IPS-15b (cell line): ENCODE measurements around the gene ADAMTS8.

Experiments used
- H3K27me3 ChIP-seq: one replicate; pipeline ENCODE4 v1.6.1; 2013; ENCODE audit warnings: low read length; ENCODE audit not compliant: control insufficient read depth, insufficient read depth
- H3K36me3 ChIP-seq: one replicate; pipeline ENCODE4 v1.6.1; 2013; ENCODE audit warnings: low read length; ENCODE audit not compliant: control insufficient read depth, insufficient read depth
- H3K4me1 ChIP-seq: one replicate; pipeline ENCODE4 v1.6.1; 2013; ENCODE audit warnings: mild to moderate bottlenecking, low read length; ENCODE audit not compliant: control insufficient read depth, insufficient read depth
- H3K4me3 ChIP-seq: one replicate; pipeline ENCODE4 v1.5.1; 2013; ENCODE audit warnings: low read depth, low read length
- H3K9ac ChIP-seq: one replicate; pipeline ENCODE4 v1.6.1; 2013; ENCODE audit warnings: low read depth, mild to moderate bottlenecking, low read length
- H3K9me3 ChIP-seq: one replicate; pipeline ENCODE4 v1.6.1; 2013; ENCODE audit warnings: mild to moderate bottlenecking, low read length; ENCODE audit not compliant: control insufficient read depth, insufficient read depth

Gene ADAMTS8

DNA sequence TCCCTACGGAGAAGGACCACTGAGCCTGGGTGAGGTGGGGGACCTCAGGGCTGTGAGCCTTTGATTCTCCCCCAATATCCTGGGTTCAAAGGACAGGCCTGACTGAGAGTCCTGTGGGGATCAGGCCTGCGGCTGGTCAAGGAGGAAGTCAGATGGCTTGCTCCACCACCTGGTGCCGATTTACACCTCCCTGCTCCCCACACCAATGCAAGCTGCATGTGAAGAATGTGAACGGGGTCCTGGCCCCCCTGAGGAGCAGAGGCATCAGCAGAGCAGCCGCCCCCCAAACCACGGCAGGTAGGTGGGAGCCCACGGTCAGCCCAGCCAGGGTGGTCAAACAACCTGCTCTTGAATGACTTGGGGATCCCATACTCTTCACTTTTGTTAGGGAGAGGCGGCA lies 6.7 kb downstream of the ADAMTS8 start:
- no peaks in the 10 kb centered on the region for H3K9me3 ChIP-seq
- no peak overlapping the region for H3K9ac ChIP-seq
- no peaks in the 10 kb centered on the region for H3K4me1 ChIP-seq
- peaks cover 14% of the 10 kb centered on the region for H3K27me3 ChIP-seq
- H3K36me3 ChIP-seq = no peaks in the 10 kb centered on the region
- no peak overlapping the region for H3K4me3 ChIP-seq

DNA sequence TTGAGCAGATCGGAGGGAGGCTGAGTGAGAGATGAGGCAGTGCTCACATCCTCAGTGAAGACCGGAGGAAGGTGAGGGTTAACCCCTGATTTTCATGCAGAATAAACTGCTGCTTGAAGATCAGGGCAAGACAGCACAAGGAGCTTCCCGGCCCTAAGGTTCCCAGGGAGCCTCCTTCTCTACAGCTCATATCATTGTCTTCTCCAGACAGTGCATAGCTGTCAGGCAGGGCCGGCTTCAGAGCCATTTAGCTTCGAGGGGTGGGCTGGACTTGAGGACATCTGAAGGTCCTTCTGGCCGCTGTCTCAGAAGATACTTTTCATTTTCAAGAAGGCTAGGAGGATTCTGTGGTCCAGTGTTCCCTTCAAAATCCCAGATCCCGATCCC lies 7.2 kb downstream of the ADAMTS8 start:
- Histone ChIP-seq H3K27me3 (peaks cover 9% of the 10 kb centered on the region), H3K9ac (no peak overlapping the region), H3K4me3 (no peak overlapping the region), H3K4me1 (no peaks in the 10 kb centered on the region), H3K9me3 (no peaks in the 10 kb centered on the region), H3K36me3 (no peaks in the 10 kb centered on the region)

DNA sequence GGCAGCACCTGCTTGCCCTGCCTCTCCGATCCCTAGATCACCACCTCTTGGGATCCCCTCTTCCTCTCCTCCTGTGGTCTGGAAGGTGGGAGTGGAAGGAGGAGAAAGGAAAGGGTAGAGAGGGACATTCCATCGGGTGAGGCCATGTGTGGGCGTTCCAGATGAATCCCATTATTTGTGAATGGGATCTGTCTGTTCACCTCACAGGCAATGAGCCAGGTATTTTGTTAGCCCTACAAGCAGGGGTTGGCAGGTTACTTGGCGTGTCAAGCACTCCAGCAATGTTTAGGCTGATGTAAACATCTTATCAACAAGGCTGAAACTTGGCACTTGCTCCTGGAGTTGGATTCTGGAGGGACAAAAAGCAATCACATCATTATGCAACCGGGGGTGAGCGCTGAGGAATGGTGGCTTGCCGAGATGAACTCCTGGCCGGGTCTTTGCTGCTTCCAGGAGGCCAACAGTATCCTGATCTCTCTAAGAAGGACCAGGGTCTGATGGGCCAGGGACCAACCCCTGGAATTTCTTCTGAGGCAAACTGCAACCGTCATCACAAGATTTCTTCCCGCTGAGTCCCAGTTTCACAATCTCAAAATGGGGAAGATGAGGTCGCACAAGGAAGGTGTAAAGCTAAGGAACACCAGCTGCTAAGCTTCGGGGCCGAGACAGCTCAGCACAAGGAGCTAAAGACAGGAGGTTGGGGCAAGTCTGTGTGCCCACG lies 7.8 kb downstream of the ADAMTS8 start:
- no peaks in the 10 kb centered on the region for H3K4me1 ChIP-seq
- H3K4me3 ChIP-seq = no peak overlapping the region
- peaks cover 2% of the 10 kb centered on the region for H3K36me3 ChIP-seq
- H3K27me3 ChIP-seq = peaks cover 4% of the 10 kb centered on the region
- H3K9ac ChIP-seq = no peak overlapping the region
- no peaks in the 10 kb centered on the region for H3K9me3 ChIP-seq

DNA sequence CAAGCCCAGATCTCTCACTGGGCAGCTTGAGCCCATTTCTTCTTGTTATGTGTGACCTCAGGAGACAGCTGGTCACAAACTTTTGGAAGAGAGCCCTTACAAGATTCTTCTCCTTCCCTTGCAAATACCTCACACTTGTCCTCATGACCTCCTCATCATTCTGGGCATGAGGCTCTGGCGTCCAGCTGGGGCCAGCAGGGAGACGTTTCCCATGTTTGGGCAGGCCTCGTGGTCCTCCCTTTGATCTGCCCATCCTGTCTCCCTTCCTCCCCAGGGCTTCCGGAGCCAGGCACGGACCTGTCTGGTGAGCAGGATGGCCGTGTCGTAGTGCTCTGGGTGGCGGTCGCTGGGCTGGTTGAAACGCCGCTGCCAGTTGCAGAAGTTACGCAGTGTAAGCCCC lies 9.7 kb downstream of the ADAMTS8 start:
- H3K9ac ChIP-seq = no peak overlapping the region
- H3K27me3 ChIP-seq = peaks cover 2% of the 10 kb centered on the region
- H3K9me3 ChIP-seq = no peaks in the 10 kb centered on the region

DNA sequence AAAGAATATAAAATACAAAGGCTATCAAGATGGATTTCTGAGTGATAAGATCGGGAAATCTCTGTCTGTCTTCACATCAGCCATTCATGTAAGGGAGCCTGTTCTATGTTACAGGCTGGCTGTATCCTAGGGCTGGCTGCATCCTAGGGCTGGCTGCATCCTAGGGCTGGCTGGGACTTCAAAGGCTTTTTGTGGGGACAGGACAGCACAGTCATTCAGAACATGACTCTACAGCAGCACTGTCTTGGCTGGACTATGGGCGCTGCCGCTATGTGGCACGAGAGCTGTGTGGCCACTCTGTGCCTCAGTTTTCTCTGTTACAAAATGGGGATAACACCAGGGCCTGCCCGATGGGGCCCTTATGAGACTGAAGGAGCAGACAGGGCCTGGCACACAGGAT lies 10.2 kb downstream of the ADAMTS8 start:
- Histone ChIP-seq H3K36me3 (peaks cover 2% of the 10 kb centered on the region), H3K4me3 (no peak overlapping the region), H3K4me1 (no peaks in the 10 kb centered on the region), H3K27me3 (peaks cover 2% of the 10 kb centered on the region), H3K9ac (no peak overlapping the region), H3K9me3 (no peaks in the 10 kb centered on the region)

More for the DNA sequence above, 9.7 kb downstream of the ADAMTS8 start:
- H3K4me3 ChIP-seq = no peak overlapping the region
- H3K36me3 ChIP-seq = peaks cover 2% of the 10 kb centered on the region
- H3K4me1 ChIP-seq = no peaks in the 10 kb centered on the region

DNA sequence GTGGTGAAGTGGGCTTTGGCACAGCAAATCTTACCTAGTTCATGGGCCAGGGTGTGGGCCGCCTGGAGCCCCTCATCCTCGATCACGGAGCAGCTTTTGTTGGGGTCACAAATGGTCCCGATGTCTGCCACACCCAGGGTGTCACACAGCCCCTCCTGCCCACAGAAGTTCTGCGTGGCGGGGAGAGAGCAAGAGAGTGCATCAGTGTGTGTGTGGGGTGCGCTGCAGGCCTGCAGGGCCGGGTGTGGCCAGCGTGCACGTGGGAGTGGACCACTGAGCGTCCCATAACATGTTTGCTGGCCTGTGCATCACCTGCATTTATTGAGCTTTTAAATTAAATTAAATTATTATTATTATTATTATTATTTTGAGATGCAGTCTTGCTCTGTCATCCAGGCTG lies 11.5 kb downstream of the ADAMTS8 start:
- peaks cover 2% of the 10 kb centered on the region for H3K36me3 ChIP-seq
- no peak overlapping the region for H3K4me3 ChIP-seq
- H3K9me3 ChIP-seq = no peaks in the 10 kb centered on the region
- H3K9ac ChIP-seq = no peak overlapping the region
- no peaks in the 10 kb centered on the region for H3K4me1 ChIP-seq
- no peaks in the 10 kb centered on the region for H3K27me3 ChIP-seq

DNA sequence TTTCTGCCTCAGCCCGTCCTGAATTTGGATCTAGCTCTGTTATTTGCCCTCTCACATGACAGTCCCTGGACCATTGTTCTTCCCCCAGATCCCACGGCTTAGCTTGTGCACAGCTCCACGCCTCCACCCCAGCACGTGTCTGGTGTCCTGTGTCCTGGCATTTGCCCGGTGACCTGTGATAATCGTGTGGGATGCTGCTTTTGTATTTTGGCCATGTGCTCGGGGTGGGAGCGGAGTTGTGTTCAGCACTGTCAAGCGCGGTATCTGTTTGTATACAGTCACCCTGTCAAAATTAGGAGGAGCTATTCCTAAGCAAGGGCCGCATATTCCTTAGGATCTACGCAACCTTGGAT lies 11.9 kb downstream of the ADAMTS8 start:
- no peaks in the 10 kb centered on the region for H3K9me3 ChIP-seq
- no peak overlapping the region for H3K9ac ChIP-seq
- no peak overlapping the region for H3K4me3 ChIP-seq
- H3K27me3 ChIP-seq = no peaks in the 10 kb centered on the region
- peaks cover 2% of the 10 kb centered on the region for H3K36me3 ChIP-seq
- H3K4me1 ChIP-seq = no peaks in the 10 kb centered on the region

DNA sequence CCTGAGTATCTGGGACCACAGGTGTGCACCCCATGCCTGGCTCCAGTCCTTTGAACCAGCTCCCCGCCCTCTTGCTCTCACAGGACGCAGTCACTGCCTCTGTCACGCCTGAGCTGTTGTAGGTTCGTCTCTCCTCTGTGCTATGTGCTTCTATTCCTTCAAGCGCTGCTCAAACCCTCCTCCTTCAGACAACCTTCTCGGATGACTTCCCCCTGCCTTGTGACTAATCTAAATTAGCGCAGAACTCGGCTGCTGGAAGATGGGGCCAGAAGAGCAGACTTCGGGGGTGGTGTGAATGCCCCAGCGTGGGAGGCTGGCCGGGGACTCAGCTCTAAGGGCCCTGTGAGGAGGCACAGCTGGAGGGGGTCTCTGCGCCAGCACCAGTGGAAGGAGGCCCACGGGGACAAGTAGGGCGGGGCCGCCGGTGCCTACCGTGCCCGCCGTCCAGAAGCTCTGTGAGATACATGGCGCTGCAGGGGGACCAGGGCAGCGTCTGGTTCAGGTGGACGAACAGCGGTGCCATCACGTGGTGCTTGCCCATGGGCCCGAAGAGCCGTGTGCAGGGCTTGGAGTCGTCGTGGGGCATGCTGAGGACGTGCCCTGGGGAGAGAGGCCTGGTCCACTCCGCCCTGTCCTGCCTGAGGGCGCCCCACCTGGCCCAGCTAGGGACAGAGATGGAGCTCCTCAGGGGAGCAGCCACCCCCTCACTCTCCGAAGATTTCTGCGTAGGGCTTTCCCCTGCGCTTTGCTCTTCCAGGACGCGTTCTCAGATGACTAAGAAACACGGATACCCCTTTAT lies 12.5 kb downstream of the ADAMTS8 start:
- peaks cover 2% of the 10 kb centered on the region for H3K36me3 ChIP-seq
- no peak overlapping the region for H3K9ac ChIP-seq
- no peaks in the 10 kb centered on the region for H3K27me3 ChIP-seq
- H3K4me1 ChIP-seq = no peaks in the 10 kb centered on the region
- no peaks in the 10 kb centered on the region for H3K9me3 ChIP-seq
- H3K4me3 ChIP-seq = no peak overlapping the region

DNA sequence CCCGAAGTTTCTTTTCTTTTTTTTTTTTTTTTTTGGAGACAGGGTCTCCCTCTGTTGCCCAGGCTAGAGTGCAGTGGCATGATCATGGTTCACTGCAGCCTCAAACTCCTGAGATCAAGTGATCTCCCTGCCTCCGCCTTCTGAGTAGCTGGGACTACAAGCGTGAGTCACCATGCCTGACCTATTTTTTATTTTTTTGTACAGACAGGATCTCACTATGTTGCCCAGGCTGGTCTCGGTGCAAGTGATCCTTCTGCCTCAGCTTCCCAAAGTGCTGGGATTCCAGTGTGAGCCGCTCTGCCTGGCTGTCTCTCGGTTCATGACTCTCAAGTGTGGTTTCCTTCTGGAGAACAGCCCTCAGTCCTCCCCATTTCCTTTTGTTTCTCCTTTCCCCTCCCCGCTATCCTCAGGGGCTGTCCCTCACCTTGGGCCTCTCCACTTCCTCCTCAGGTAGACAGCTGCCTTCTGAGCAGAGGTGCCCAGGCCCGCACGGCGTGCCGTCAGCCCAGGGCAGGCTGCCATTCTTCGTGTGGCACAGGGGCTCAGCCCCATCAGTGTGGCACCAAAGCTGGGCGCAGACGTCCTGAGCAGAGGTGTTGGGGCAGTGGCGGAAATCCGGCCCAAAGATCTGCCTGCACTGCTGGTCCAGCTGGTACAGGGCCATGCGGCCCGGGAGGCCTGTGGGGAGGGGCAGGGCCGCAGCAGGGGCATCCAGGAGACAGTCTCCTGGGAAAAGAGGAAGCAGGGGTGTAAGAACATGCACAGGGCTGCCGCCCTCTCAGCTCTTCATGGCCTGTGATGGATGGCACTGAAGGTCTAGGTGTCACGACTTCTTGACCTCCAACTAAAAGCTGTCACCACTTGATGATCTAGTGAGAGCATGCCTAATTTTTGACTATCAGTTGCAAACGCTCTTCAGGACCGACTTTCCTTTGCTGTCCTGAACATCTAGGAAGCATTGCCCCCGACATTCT lies 14.0 kb downstream of the ADAMTS8 start:
- Histone ChIP-seq H3K4me3 (no peak overlapping the region), H3K4me1 (no peaks in the 10 kb centered on the region), H3K36me3 (peaks cover 2% of the 10 kb centered on the region), H3K9me3 (no peaks in the 10 kb centered on the region), H3K9ac (no peak overlapping the region), H3K27me3 (no peaks in the 10 kb centered on the region)

DNA sequence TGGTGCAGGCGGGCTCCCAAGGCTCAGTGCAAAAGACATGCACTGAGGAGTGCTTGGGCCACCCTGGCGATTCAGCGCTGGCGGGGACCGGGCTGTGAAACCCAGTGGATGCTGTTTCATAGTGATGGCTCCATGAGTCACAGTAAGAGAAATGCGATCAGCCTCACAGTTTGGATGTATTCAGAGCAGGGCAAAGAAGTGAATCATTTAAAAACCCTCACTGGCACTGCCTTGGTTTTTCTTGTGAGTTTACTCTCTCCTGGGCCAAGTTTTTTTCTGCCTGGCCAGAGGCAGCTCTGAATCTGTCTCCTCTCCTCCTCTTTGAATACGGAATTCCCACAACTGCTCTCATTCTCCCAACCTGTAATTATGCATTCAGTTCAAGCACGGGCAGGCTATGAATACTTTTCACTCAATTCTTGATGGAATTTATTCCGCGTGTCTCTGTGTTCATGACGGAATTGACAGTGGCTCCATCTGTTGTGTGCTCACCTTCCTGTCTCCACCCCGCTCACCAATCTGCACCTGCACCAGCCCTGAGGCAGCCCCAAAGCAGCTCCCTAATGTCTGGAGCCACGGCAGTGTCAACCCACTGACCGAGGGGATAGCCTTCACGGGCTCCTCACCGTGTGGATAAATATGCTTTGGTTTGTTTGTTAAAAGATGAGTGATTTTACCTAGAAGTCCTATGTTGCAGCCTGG lies 14.9 kb downstream of the ADAMTS8 start:
- Histone ChIP-seq H3K4me1 (peaks cover 3% of the 10 kb centered on the region), H3K9ac (no peak overlapping the region), H3K27me3 (no peaks in the 10 kb centered on the region), H3K9me3 (no peaks in the 10 kb centered on the region), H3K4me3 (no peak overlapping the region), H3K36me3 (peaks cover 2% of the 10 kb centered on the region)

DNA sequence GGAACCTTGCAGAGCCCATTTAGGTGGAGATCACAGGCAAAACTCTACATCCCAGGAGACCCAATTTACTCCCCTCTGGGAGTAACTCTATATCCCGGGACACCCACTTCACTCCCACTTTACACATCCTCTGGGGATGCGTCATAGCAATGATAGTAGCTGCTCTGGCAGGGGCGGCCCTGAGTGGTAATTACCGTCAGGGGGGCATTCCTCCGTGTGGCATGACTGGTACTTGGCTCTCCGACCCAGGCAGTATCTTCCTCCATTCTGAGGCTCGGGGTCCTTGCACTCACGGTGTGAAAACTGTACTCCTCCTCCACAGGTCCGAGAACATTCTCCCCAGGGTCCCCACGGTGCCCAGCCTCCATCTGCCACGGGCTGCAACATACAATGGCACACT lies 17.2 kb downstream of the ADAMTS8 start:
- no peaks in the 10 kb centered on the region for H3K9me3 ChIP-seq
- no peak overlapping the region for H3K9ac ChIP-seq
- peaks cover 2% of the 10 kb centered on the region for H3K36me3 ChIP-seq
- peaks cover 3% of the 10 kb centered on the region for H3K4me1 ChIP-seq
- no peaks in the 10 kb centered on the region for H3K27me3 ChIP-seq
- H3K4me3 ChIP-seq = no peak overlapping the region
